HG03196 (cell line): ENCODE data around the gene SLC19A1.

Experiments used
- ATAC-seq: cut with Tn5 transposase; IDR thresholded peaks from one replicate; pipeline ENCODE4 v1.9.1; 2021; ENCODE audit not compliant: unreplicated experiment

Gene SLC19A1

DNA sequence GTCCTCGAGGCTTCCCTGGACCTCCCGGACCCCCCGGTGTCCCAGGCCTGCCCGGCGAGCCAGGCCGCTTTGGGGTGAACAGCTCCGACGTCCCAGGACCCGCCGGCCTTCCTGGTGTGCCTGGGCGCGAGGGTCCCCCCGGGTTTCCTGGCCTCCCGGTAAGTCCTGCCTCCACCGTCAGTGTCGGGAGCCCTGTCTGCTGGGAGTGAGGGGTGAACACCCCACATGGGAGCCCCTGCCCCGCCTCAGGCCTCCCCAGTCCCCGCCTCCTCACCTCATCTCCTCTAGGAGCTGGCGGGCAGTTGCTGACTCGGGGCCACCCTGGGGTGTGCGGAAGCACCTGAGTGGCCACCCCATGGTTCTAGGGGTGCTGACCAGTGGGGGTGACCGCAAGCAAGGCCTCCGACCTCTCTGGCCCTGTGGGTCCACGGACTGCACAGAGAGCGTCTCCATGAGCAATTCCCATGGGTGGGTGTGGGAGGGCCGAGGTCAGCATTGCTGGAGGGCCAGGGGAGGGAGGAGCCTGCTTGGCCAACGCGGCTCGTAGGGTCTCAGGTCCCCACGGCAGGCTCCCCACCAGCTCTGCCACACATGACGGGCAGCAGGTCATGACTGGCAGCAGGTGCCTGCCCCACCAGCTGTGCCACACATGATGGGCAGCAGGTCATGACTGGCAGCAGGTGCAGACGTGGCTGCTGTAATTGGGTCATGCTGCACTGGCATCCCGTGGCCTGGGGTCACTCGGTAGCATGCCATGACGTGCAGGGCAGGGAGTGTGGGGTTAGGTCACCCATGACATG is 61.3 kb downstream of the SLC19A1 start:
- no peak for ATAC-seq

DNA sequence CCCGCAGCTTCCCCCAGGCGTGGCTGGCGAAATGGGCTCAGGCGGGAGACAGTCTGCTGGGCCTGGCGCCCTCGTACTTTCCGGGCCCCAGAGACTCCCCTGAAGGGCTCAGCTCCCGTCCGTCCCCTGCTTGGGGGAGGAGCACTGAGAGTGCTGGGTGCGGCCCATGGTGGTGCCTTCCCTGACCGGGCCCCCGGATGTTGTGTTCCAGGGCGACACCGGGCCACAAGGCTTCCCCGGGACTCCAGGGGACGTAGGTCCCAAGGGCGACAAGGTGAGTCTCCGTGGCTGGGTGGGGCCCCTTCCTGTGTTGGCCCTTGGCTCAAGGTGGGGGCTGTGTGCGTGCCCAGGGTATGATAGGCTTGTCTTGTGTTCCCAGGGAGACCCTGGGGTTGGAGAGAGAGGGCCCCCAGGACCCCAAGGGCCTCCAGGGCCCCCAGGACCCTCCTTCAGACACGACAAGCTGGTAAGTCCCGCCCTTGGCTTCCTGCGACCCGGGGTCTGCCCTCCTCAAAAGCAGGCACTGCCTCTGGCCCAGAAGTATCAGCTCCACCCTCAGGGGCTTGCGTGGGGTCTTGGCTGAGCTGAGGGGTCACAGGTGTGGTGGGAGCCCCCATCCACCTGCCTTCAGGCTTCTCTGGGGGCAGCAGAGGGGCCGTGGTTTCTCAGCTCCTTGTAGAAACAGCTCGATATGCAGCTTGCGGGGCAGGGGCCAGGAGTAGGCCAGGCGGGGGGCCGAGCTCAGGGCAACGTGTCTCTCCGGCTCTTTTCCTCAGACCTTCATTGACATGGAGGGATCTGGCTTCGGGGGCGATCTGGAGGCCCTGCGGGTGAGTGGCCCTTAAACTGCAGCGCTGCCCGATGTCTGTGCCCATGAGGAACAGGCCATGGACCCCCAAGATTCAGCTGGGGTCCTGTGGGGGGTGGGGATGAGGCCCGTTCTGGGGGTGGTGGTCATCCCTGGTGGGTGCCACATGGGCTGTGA is 62.3 kb downstream of the SLC19A1 start:
- no peak for ATAC-seq

DNA sequence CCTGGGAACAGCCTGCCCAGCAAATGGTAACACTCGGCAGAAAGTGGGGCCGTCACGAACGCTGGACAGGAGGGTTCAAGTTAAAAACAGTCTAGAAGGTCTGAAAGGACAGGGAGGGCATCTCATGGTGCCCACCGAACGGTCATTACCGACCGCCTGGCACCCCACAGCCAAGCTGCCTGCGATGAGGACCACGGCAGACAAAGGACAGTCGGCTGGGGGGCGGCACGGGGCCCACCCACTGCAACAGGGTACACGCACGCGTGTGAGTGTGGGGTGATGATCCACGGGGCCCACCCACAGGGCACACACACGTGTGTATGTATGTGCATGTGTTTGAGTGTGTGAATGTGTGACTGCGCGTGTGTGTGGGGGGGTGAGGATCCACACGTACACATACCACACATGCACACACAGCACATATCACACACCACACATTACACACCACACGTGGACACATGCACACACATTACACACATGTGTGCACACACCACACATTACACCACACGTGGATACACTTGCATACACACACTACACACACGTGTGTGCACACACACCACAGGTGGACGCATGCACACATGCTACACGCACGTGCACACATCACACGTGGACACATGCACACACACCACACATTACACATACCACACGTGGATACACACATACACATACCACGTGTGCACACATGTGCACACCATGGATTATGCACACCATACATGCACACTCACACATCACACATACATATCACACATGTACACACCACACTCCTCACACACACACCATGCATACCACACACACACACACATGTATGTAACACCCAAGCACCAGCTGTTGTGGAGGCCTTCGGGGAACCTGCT is 63.2 kb downstream of the SLC19A1 start:
- no peak for ATAC-seq

DNA sequence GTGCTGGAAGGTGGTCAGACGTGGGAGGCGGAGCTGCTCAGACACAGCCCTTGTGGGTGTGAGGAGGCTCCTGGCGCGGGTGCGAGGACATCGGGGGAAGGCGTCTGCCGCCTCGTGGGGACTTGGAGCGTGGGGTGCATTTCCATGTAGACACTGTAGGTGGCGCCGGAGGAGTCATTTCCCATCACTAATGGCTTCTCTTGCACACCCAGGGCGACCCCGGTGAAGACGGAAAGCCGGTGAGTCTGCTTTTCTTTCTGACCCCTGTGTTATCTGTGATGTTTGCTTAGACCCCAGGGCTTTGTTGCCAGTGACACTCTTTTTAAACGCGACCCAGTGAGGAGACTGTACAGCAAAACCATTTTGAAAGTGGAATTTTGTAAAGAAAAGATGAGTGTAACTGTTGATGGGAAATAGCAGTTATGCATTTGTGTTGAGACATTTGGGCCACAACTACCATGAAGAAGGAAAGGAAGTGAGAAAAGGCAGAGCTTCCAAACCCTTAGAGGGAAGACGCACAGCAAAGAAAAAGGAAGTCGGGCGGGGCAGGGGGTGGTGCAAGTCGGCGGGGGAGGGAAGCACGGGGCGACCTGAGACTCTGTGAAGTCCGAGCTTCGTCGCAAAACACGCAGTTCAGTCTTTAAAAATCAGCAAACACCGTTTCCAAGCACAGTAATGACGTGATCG is 64.0 kb downstream of the SLC19A1 start:
- ATAC-seq, result no peak

DNA sequence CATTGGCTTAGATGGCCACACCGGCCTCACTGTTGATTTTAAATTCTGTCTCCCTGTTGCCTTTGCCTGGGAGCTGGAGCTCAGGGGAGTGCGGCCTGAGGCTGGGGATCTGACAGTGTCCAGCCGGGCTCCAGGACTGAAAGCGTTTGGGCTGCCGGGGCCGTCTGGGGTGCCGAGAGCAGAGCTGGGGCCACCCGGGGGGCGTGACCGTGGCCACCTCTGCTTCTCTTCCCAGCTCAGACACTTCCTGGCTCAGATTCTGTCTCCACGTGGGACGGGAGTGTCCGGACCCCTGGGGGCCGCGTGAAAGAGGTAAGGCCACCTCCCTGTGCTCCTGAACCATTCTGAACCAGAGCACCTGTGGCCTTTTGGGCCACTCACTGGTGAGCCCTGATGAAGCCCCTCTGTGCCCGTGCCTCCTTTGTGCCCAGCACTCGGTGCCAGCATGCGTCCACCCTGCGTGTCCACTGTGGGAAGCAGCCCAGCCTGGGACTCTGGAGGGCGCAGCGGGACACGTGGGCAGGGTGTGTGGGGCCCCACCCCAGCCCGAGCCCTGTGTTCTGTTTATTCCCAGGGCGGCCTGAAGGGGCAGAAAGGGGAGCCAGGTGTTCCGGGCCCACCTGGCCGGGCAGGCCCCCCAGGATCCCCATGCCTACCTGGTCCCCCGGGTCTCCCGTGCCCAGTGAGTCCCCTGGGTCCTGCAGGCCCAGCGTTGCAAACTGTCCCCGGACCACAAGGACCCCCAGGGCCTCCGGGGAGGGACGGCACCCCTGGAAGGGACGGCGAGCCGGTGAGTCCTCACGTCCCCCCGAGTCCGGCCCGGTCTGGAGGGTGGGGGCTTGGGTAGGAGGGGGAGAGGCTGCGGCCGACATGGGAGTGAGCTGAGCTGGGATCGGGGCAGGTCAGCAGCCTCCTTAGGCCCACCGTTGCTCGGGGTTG is 64.8 kb downstream of the SLC19A1 start:
- ATAC-seq, result no peak

DNA sequence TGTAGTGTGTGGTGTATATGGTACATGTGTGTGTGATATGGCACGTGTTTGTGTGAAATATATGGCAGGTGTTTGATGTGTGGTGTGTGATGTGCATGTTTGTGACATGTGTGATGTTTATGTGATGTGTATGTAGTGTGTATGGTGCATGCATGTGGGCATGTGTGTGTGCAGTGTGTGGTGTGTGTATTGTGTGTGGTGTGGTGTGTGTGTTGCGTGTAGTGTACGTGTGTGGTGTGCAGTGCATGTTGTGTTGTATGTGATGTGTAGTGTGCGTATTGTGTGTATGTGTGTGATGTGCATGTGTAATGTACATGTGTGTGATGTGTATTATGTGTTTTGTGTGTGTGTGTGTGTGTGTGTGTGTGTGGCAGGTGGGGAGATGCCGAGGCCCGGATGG is 65.7 kb downstream of the SLC19A1 start:
- no peak for ATAC-seq

DNA sequence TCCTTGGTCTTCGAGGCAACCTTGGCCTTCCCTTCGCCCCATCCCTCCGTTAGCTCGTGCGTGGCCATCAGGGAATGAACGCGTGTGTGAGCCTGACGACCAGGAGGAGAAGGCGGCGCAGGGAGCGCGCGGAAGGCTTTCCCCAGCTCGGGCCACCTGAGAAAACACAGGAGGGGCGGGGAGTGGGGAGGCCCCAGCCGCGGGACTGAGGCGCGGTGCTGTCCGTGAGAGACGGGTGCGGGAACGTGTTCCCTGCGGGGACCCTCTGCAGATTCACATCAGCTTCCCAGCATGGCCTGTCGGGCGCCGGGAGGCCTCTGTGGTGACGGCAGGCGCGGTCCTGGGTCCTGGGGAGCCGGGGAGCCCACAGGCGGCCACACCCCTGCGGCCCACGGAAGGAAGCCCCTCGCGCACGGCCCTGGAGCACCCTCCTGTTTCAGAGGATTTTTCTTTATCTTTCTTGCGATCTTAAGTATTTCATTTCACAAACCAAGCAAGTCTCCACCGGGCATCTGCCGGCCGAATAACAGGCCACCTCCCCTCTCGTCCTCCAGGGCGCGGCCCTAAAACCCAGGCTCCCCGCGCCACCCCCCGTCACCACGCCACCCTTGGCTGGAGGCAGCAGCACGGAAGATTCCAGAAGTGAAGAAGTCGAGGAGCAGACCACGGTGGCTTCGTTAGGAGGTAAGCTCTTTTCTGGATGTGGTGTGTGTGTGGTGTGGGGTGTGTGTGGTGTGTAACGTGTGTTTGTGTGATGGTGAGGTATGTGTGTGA is 66.3 kb downstream of the SLC19A1 start:
- no peak for ATAC-seq

DNA sequence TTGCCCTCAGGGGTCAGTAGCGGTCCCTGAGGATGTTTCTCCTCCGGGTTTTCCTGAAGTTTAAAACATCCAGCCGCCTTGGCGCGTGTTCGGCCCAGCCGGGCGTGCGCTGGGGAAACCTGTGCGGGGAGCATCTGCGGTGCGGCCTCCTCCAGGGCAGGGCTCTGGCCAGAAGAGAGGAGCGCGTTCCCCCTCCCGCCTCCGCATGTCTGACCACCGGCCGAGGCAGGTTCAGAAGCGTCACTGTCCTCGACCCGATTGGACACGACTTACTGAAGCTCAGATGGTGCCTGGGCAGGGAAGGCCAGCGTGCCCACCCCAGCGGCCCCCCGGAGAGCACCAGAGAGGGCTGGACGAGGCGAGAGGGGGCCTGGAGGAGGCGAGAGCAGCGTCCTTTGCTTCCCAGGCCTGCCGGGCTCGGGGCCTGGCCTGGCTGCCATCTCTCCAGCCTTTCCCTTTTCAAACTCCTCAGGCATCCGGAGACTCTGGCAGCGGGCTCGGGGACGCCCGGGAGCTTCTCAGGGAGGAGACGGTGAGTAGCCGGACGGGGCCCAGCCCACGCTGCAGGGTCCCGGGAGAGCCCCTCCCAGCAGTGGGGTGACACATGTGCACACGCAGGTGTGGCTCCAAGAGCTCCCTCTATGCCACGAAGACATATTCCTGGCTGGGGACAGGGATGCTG is 67.1 kb downstream of the SLC19A1 start:
- no peak for ATAC-seq

DNA sequence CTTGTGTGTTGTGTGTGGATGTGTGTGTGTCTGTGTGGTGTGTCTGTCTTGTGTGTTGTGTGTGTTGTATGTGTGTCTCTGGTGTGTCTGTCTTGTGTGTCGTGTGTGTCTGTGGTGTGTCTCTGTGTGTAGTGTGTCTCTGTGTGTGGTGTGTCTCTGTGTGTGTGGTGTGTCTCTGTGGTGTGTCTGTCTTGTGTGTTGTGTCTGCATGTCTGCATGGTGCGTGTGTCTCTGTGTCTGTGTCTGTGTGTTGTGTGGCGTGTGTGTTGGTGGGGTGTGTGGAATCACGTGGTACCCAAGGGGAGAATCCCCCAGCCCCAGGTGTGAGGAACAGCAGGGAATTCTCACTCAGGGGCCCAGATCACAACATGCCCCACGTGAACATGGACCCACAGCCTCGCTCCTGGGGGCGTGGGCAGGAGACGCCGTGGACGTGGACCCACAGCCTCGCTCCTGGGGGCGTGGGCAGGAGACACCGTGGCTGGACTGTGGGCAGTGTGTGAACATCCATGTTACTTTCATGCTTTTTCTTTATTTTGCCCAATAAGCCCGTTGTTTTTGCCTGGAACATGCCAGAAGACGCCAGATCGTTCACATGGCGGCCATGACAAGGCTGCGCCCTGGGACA is 67.8 kb downstream of the SLC19A1 start:
- ATAC-seq, result no peak

DNA sequence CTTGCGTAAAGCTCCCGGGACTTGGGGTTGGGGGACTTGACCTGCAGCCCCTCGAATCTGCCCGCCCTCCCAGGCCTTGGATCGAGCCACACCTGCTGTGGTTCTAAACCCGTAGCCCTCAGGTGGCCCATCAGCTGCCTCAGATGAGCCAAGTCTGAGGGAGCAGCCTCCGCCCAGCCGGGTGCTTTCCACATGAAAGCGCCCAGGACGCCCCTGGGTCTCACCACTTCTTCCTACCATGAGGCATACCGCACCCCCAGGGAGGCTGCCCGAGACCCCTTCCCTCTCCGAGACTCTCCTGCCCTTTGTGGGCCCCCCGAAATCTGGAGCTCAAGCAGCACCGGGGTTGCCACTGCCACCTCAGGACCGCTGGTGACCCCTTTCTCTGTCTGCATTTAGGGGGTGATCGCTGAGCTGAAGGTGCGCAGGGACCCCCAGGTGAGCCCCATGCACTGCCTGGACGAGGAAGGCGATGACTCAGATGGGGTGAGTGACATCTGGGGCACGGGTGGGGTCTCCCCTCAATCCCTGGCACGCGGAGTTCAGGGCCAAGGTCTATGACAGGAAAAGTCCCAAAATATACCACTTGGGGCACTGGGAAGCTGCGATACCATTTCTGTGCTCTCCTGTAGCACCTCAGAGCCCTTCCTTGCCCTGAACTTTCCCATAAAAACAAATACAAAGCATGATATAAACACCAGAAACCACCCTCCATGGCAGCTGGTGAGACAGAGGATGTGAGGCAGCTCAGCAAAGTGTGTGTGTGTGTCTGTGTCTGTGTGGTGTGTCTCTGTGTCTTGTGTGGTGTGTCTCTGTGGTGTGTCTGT is 68.5 kb downstream of the SLC19A1 start:
- ATAC-seq, result no peak

DNA sequence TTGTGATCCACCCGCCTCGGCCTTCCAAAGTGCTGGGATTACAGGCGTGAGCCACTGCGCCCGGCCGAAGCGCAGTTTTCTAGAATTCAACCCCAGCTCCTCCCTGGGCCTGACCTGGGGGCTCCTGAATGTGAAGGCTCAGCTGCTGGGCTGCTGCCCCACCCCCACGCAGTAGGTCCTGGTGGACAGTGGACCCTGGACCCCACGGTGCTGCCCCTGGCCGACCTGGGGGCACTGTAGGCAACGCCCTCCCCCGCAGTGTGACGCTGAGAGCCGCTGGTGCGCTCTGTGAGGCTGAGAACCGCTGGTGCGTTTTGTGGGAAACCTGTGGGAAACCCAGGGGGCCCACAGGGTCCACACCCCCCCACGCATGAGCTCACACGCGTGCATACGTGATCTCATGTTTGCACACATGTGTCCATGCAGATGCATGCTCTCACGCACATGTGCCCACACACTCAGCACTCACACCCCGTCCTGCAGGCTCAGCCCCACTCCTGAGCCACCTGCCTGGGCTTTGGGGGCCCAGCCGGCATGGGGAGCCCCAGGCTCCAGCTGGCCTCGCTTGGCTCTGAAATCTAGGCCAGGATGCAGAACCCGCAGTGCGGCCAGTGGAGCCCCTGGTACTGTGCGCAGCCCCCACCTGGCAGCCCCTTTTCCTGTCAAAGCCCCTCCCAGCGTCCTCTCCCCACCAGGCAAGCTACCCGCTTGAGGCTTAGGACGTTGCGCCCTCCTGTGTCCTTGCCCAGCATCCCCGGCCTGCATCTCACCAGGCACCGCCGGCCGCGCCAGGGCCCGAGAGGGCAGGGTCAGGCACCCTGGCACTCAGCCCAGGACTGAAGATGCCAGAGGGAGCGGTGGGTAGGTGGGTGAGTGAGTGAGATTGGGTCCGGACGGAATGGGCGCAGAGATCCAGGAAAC is 69.5 kb downstream of the SLC19A1 start:
- no peak for ATAC-seq

DNA sequence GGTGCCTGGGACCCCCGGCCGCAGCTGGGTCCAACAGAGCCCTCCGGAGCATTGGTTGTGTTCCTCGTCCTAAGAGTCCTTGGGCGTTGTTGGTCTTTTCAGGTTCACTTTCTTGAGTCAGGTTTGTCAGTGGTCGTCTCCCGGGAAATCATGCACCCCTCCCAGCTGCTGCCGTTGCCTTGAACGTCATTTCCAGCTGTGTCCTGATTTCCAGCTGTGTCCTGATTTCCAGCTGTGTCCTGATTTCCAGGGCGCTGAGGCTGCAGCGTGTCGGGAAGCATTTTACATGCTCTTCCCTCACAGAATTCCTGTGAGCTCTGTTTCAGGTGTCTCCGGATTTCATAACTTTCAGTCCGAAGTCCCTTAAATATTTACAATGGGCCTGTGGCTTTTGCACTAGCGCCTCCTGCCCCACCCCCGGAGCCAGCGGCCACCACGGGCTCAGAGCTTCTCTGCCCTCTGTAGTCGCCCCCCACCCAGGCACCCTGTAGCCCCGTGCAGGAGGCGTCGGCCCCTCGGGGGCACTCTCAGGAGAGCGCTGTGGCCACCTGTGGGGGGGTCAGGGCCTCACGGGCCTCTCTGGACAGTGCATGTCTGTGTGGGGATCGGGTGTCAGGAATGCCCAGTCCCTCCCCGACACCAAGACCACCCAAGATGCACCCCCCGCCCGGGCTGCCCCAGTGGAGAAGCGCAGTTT is 70.6 kb downstream of the SLC19A1 start:
- no peak for ATAC-seq

DNA sequence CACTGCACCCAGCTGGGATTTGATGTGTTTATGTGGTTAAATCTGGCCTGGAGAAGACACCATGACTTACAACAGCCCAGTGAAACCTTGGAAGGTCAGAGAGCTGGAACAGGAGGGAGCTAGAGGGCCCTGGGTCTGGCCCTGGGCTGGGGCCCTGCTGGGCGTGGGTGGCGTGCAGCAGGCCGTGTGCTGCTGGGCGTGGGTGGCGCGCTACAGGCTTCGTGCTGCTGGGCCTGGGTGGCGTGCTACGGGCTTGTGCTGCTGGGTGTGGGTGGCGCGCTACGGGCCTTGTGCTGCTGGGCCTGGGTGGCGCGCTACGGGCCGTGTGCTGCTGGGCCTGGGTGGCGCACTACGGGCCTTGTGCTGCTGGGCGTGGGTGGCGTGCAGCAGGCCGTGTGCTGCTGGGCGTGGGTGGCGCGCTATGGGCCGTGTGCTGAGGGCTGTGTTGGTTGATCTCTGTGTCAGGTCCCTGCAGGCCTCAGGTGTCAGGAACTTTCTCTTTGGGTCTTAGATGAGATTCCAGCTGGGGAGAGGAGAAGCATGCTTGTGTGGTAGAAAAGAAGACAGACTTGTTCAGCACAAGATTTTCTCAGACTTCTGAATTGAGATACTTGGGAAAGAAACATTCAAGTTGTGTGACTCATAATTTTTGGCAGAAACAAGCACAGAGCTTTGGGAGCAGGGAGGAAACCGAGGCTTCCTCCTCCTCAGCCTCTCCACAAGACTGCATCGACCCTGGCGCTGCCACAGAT is 71.3 kb downstream of the SLC19A1 start:
- ATAC-seq, result no peak

DNA sequence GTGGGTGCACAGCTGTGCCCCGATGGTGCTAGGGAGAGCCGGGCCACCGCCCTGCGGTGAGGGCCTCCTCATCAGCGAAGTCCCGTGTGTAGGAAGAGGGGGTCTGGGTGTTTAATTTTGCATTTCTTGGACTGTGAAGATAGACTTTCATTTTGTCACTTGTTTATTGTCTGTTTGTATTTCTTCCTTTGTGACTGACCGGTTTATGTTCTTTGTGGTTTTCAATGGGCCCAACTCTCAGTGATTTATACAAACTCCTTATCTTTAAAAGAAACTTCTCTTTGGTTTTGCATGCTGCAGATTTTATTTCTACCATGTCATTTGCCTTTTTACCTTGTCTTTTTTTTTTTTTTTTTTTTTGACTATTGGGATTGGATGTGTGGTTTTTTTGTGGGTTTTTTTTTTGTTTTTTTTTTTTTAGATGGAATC is 72.1 kb downstream of the SLC19A1 start:
- ATAC-seq, result no peak
